Measurements from ENCODE around the gene GALNT13. TPM values are rescaled to one million over a fixed set of nuclear protein-coding genes. Genes with fewer than 3 reads are reported as not detected.

The GALNT13 gene
- total RNA-seq, 5 donors from 2014 or later (not counting 1 experiment from before 2014, with no cell fraction given) = 0.10 to 0.47 TPM; not detected in 3

DNA sequence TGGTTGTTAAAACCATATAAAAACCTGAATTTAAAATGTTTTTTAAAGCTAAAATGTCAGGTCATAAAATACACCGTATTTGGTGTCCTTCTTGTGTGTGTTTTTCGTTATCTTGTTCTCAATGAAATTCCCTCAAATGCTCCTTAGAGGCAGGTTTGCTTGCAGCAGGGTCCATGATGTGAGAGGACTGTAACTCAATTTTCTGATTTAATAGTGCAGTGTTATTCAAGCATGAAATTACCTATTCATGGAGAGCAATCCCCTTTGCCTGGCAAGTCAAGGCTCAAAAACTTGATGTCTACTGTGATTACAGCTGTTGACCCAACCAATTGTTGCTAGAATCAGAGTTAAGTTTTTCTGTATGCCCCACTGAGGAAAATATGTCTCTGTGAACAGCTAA is 318.2 kb downstream of the GALNT13 start:
- Histone ChIP-seq H3K4me3 (ENCODE audit: control insufficient read depth in 1 of 2, extremely low read depth in 1 of 2, low read length in 1 of 2) (no peak overlapping the region), H3K27ac (ENCODE audit: low read length) (no peak overlapping the region), H3K27me3 (replicated peaks in 1 of 2; ENCODE audit: control insufficient read depth in 2 of 2, extremely low read depth in 1 of 2, insufficient read depth in 2 of 2, low read length in 1 of 2) (no peaks in the 10 kb centered on the region), H3K4me1 (ENCODE audit: control insufficient read depth in 1 of 2, extremely low read depth in 1 of 2, insufficient read depth in 2 of 2, low read length in 2 of 2) (no peaks in the 10 kb centered on the region), H3K36me3 (ENCODE audit: control insufficient read depth in 2 of 2, extremely low read depth in 1 of 2, insufficient read depth in 1 of 2, low read length in 1 of 2) (no peaks in the 10 kb centered on the region), H3K9me3 (peaks cover 5% of the 10 kb centered on the region)
- Mint-ChIP-seq H3K4me3 (no peak overlapping the region), H3K4me1 (no peaks in the 10 kb centered on the region), H3K27me3 (no peaks in the 10 kb centered on the region), H3K27ac (no peak overlapping the region), H3K36me3 (no peaks in the 10 kb centered on the region), H3K9me3 (peaks cover 11 to 18% (median 17%) of the 10 kb centered on the region in 3 donors)
- WGBS (ENCODE audit: insufficient coverage) = no CpG with 5 or more reads among the region's 2 CpGs
- POLR2A ChIA-PET = no interaction called here
- DNase-seq = no peak
- CTCF ChIA-PET = no interaction called here
- no peak for ATAC-seq (replicated peaks in 1 of 4)

DNA sequence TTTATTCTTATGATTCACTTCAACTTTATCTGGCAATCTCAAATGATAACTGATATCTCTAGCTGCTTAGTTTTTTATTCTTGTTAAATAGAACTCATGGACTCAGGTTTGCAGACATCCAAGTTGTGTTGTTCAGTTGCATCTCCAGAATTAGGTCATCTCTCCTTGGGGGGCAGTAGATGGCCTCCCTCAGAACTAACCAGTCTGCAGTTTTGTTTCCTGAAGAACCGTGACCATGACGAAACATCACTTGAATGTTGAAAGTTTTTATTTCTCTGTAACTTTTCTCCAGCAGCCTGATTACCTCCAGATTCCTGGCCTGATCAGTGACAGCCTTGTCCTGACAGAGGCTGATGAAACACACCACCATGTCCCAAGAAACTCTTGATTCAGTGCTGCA is 321.5 kb downstream of the GALNT13 start:
- no peaks in the 10 kb centered on the region for H3K9me3 ChIP-seq
- no peaks in the 10 kb centered on the region for H3K4me1 Mint-ChIP-seq
- no peak overlapping the region for H3K4me3 Mint-ChIP-seq
- no peak overlapping the region for H3K27ac Mint-ChIP-seq
- no peaks in the 10 kb centered on the region for H3K36me3 ChIP-seq (ENCODE audit: control insufficient read depth in 2 of 2, extremely low read depth in 1 of 2, insufficient read depth in 1 of 2, low read length in 1 of 2)
- no peaks in the 10 kb centered on the region for H3K27me3 Mint-ChIP-seq
- CTCF ChIA-PET = no interaction called here
- H3K9me3 Mint-ChIP-seq = peaks cover 10 to 13% (median 12%) of the 10 kb centered on the region in 3 donors
- POLR2A ChIA-PET = no interaction called here
- ATAC-seq (replicated peaks in 1 of 4) = no peak
- no peaks in the 10 kb centered on the region for H3K4me1 ChIP-seq (ENCODE audit: control insufficient read depth in 1 of 2, extremely low read depth in 1 of 2, insufficient read depth in 2 of 2, low read length in 2 of 2)
- H3K4me3 ChIP-seq (ENCODE audit: control insufficient read depth in 1 of 2, extremely low read depth in 1 of 2, low read length in 1 of 2) = no peak overlapping the region
- H3K27ac ChIP-seq (ENCODE audit: low read length) = no peak overlapping the region
- no peaks in the 10 kb centered on the region for H3K27me3 ChIP-seq (replicated peaks in 1 of 2; ENCODE audit: control insufficient read depth in 2 of 2, extremely low read depth in 1 of 2, insufficient read depth in 2 of 2, low read length in 1 of 2)
- DNase-seq = no peak
- H3K36me3 Mint-ChIP-seq = no peaks in the 10 kb centered on the region
- WGBS (ENCODE audit: insufficient coverage) = no CpG with 5 or more reads among the region's 2 CpGs

DNA sequence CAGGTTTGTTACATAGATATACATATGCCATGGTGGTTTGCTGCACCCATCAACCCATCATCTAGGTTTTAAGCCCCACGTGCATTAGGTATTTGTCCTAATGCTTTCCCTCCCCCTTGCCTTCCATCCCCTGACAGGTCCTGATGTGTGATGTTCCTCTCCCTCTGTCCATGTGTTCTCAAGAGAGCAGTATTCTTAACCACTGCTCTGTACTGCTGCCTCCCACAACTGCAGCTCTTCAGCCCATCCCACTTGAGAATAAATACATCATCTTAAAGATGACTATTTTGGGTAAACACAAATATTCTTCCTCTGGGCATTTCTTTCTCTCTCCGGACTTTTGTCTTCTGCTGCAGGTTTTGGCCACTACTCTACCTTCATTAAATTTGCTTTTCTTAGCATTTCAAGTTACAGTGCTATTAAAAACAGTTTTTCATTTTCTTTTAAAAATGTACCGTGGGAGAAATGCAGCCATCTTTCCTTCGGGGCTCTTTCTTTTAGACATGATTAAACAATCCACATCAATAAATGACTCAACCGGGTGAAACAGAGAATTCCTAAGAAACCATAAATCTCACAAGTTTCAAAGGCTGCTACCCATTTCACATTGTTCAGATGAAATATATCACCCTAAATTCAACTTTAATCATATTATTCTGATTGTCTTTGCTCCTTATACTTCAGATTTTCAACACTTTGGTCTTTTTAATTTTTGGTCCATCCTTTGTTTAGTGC is 323.4 kb downstream of the GALNT13 start:
- H3K36me3 Mint-ChIP-seq = no peaks in the 10 kb centered on the region
- POLR2A ChIA-PET = no interaction called here
- H3K27ac ChIP-seq (ENCODE audit: low read length) = no peak overlapping the region
- no peaks in the 10 kb centered on the region for H3K4me1 ChIP-seq (ENCODE audit: control insufficient read depth in 1 of 2, extremely low read depth in 1 of 2, insufficient read depth in 2 of 2, low read length in 2 of 2)
- DNase-seq = no peak
- no peaks in the 10 kb centered on the region for H3K36me3 ChIP-seq (ENCODE audit: control insufficient read depth in 2 of 2, extremely low read depth in 1 of 2, insufficient read depth in 1 of 2, low read length in 1 of 2)
- no peak overlapping the region for H3K4me3 ChIP-seq (ENCODE audit: control insufficient read depth in 1 of 2, extremely low read depth in 1 of 2, low read length in 1 of 2)
- H3K27me3 ChIP-seq (replicated peaks in 1 of 2; ENCODE audit: control insufficient read depth in 2 of 2, extremely low read depth in 1 of 2, insufficient read depth in 2 of 2, low read length in 1 of 2) = no peaks in the 10 kb centered on the region
- no peak overlapping the region for H3K27ac Mint-ChIP-seq
- CTCF ChIA-PET = no interaction called here
- peaks cover 10 to 13% (median 12%) of the 10 kb centered on the region in 3 donors for H3K9me3 Mint-ChIP-seq
- ATAC-seq (replicated peaks in 1 of 4) = no peak
- no peaks in the 10 kb centered on the region for H3K9me3 ChIP-seq
- no peaks in the 10 kb centered on the region for H3K27me3 Mint-ChIP-seq
- no peak overlapping the region for H3K4me3 Mint-ChIP-seq
- no peaks in the 10 kb centered on the region for H3K4me1 Mint-ChIP-seq
- 100% methylated on average over 1 of the region's 5 CpGs for WGBS (ENCODE audit: insufficient coverage)

DNA sequence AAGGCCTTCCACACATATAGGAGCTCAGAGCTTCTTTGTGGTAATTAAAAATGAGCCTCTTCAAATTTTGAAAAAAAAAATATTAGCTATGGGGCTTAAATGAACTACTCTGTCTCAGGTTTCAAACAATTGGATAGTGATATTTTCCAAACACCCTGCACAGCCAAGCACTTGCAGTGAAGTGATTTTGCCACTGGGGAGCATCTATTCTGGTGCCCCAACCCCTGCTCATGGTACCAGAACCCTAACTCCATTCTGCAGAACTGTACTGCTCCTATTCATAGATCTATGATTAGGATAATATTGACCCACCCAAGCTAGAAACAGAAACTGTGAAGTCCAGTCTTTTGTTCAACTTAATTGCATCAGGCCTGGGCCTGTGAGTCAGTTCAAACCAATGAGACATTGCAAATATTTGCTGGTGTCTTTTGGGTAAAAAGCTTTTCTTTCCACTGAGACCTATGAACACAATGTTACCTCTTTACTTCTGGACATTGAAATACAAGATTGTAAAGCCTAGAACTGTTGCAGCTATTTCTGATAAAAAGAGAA is 324.0 kb downstream of the GALNT13 start:
- DNase-seq (no peak), ATAC-seq (replicated peaks in 1 of 4) (no peak)
- Mint-ChIP-seq H3K4me1 (no peaks in the 10 kb centered on the region), H3K9me3 (peaks cover 10 to 13% (median 12%) of the 10 kb centered on the region in 3 donors), H3K4me3 (no peak overlapping the region), H3K36me3 (no peaks in the 10 kb centered on the region), H3K27me3 (no peaks in the 10 kb centered on the region), H3K27ac (no peak overlapping the region)
- H3K27me3 ChIP-seq (replicated peaks in 1 of 2; ENCODE audit: control insufficient read depth in 2 of 2, extremely low read depth in 1 of 2, insufficient read depth in 2 of 2, low read length in 1 of 2) = no peaks in the 10 kb centered on the region
- H3K4me3 ChIP-seq (ENCODE audit: control insufficient read depth in 1 of 2, extremely low read depth in 1 of 2, low read length in 1 of 2) = no peak overlapping the region
- H3K9me3 ChIP-seq = no peaks in the 10 kb centered on the region
- CTCF ChIA-PET = no interaction called here
- H3K27ac ChIP-seq (ENCODE audit: low read length) = no peak overlapping the region
- no peaks in the 10 kb centered on the region for H3K4me1 ChIP-seq (ENCODE audit: control insufficient read depth in 1 of 2, extremely low read depth in 1 of 2, insufficient read depth in 2 of 2, low read length in 2 of 2)
- POLR2A ChIA-PET = no interaction called here
- no peaks in the 10 kb centered on the region for H3K36me3 ChIP-seq (ENCODE audit: control insufficient read depth in 2 of 2, extremely low read depth in 1 of 2, insufficient read depth in 1 of 2, low read length in 1 of 2)

DNA sequence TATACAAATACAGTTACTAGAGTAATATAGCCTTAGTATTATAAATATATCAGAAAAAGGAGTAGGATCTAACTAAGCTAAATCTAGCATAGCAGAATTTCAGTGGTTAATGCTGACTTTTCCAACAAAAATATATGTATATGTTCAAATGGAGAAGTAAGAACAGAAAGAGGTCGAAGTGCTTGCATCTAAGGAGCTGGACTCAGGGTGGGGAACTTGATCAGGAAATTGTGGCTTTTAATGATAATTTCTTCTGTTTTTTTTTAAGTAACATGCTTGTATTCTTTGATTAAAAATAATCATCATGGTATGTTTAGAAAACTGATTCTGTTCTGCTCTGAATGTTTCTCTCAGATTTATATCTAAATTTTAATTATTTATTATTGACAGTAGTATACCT is 327.1 kb downstream of the GALNT13 start:
- CTCF ChIA-PET = no interaction called here

DNA sequence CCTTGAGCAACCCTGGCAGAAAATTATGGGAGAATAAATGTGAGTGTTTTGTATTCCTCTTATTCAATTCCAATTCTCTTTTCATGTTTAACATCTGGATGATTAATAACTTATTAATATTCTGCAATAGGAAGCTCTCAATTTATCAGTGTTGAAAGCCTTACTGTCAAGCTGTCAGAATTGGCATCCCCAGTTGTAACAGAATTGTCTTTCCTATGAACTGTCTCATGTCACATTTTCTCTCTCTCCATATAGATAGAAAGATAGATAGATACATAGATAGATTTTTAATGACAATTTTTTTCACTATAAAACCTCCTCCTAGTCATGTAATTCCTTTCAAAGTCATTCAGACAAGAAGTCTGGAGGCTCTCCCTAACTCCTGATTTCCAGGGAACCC is 331.5 kb downstream of the GALNT13 start:
- ATAC-seq (replicated peaks in 1 of 4) = no peak
- ChIA-PET CTCF (no interaction called here), POLR2A (no interaction called here)
- Mint-ChIP-seq H3K36me3 (no peaks in the 10 kb centered on the region), H3K27ac (no peak overlapping the region), H3K4me3 (no peak overlapping the region), H3K4me1 (no peaks in the 10 kb centered on the region), H3K27me3 (no peaks in the 10 kb centered on the region), H3K9me3 (peaks cover 0 to 13% (median 8%) of the 10 kb centered on the region in 3 donors)
- Histone ChIP-seq H3K27ac (ENCODE audit: low read length) (no peak overlapping the region), H3K4me1 (ENCODE audit: control insufficient read depth in 1 of 2, extremely low read depth in 1 of 2, insufficient read depth in 2 of 2, low read length in 2 of 2) (no peaks in the 10 kb centered on the region), H3K4me3 (ENCODE audit: control insufficient read depth in 1 of 2, extremely low read depth in 1 of 2, low read length in 1 of 2) (no peak overlapping the region), H3K27me3 (replicated peaks in 1 of 2; ENCODE audit: control insufficient read depth in 2 of 2, extremely low read depth in 1 of 2, insufficient read depth in 2 of 2, low read length in 1 of 2) (no peaks in the 10 kb centered on the region), H3K9me3 (no peaks in the 10 kb centered on the region), H3K36me3 (ENCODE audit: control insufficient read depth in 2 of 2, extremely low read depth in 1 of 2, insufficient read depth in 1 of 2, low read length in 1 of 2) (no peaks in the 10 kb centered on the region)
- no peak for DNase-seq

More for the DNA sequence above, 327.1 kb downstream of the GALNT13 start:
- H3K9me3 Mint-ChIP-seq = peaks cover 1 to 16% (median 6%) of the 10 kb centered on the region in 3 donors
- H3K27me3 ChIP-seq (replicated peaks in 1 of 2; ENCODE audit: control insufficient read depth in 2 of 2, extremely low read depth in 1 of 2, insufficient read depth in 2 of 2, low read length in 1 of 2) = no peaks in the 10 kb centered on the region
- no peak overlapping the region for H3K27ac Mint-ChIP-seq
- DNase-seq (no peak), ATAC-seq (replicated peaks in 1 of 4) (no peak)
- H3K36me3 ChIP-seq (ENCODE audit: control insufficient read depth in 2 of 2, extremely low read depth in 1 of 2, insufficient read depth in 1 of 2, low read length in 1 of 2) = no peaks in the 10 kb centered on the region
- no peaks in the 10 kb centered on the region for H3K4me1 Mint-ChIP-seq
- no peak overlapping the region for H3K27ac ChIP-seq (ENCODE audit: low read length)
- H3K4me3 ChIP-seq (ENCODE audit: control insufficient read depth in 1 of 2, extremely low read depth in 1 of 2, low read length in 1 of 2) = no peak overlapping the region
- WGBS (ENCODE audit: insufficient coverage) = no CpG with 5 or more reads among the region's 1 CpG
- no peaks in the 10 kb centered on the region for H3K36me3 Mint-ChIP-seq
- H3K4me1 ChIP-seq (ENCODE audit: control insufficient read depth in 1 of 2, extremely low read depth in 1 of 2, insufficient read depth in 2 of 2, low read length in 2 of 2) = no peaks in the 10 kb centered on the region
- POLR2A ChIA-PET = no interaction called here
- H3K4me3 Mint-ChIP-seq = no peak overlapping the region
- H3K27me3 Mint-ChIP-seq = no peaks in the 10 kb centered on the region
- H3K9me3 ChIP-seq = no peaks in the 10 kb centered on the region

DNA sequence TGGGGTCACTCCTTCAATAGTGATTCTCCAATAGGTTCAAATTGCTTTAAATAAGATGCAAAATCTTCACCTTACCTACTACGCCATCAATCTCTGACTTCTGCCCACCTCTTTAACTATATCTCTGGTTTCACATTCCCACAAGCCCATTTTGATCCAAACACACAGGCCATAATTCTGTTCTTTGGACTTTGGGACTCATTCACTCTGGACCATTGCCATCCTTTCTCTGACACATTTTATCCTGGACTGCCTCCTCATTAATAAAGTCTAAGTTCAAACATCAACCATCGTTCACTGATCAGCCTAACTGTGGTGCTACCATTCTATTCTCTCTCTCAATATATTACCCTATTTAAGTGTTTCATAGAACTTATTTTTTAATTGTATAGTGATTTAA is 332.2 kb downstream of the GALNT13 start:
- Histone ChIP-seq H3K27me3 (replicated peaks in 1 of 2; ENCODE audit: control insufficient read depth in 2 of 2, extremely low read depth in 1 of 2, insufficient read depth in 2 of 2, low read length in 1 of 2) (no peaks in the 10 kb centered on the region), H3K4me3 (ENCODE audit: control insufficient read depth in 1 of 2, extremely low read depth in 1 of 2, low read length in 1 of 2) (no peak overlapping the region), H3K9me3 (no peaks in the 10 kb centered on the region), H3K36me3 (ENCODE audit: control insufficient read depth in 2 of 2, extremely low read depth in 1 of 2, insufficient read depth in 1 of 2, low read length in 1 of 2) (no peaks in the 10 kb centered on the region), H3K27ac (ENCODE audit: low read length) (no peak overlapping the region), H3K4me1 (ENCODE audit: control insufficient read depth in 1 of 2, extremely low read depth in 1 of 2, insufficient read depth in 2 of 2, low read length in 2 of 2) (no peaks in the 10 kb centered on the region)
- Mint-ChIP-seq H3K4me1 (no peaks in the 10 kb centered on the region), H3K27ac (no peak overlapping the region), H3K4me3 (no peak overlapping the region), H3K9me3 (peaks cover 0 to 13% (median 8%) of the 10 kb centered on the region in 3 donors), H3K27me3 (no peaks in the 10 kb centered on the region), H3K36me3 (no peaks in the 10 kb centered on the region)
- ATAC-seq (replicated peaks in 1 of 4) (no peak), DNase-seq (no peak)
- WGBS (ENCODE audit: insufficient coverage) = 93% methylated on average over 1 of the region's 2 CpGs
- ChIA-PET CTCF (no interaction called here), POLR2A (no interaction called here)
